NCI-H345 treated with DMSO at 0.1 percent for 48 hours (cell line): Measurements from ENCODE around the gene ZNF440.
"Not testable (repeated sequence)": the region's sequence is repeated elsewhere in the genome, so short reads cannot be mapped to it uniquely, and the experiment has no call there.

Source experiments
- DNase-seq: peaks from one replicate; lab custom pipeline; 2025; ENCODE audit not compliant: unreplicated experiment; lab: John Stamatoyannopoulos, UW

ZNF440 gene

GRCh38 chr19:11828957-11829876 lies 15.1 kb downstream of the ZNF440 start:
- not testable (repeated sequence) for DNase-seq

GRCh38 chr19:11832253-11832912 lies 18.3 kb downstream of the ZNF440 start:
- no peak for DNase-seq

GRCh38 chr19:11833541-11833940 lies 19.5 kb downstream of the ZNF440 start:
- DNase-seq, result no peak

- DNase-seq, result not testable (repeated sequence)
These were observed 21.6 kb downstream of the ZNF440 start for GRCh38 chr19:11835626-11836066.

- DNase-seq, result no peak
These were observed 29.6 kb downstream of the ZNF440 start for GRCh38 chr19:11843722-11844121.

- DNase-seq, result not testable (repeated sequence)
These were observed 33.5 kb downstream of the ZNF440 start for GRCh38 chr19:11847615-11848014.

GRCh38 chr19:11848200-11848593 lies 34.1 kb downstream of the ZNF440 start:
- DNase-seq, result no peak

GRCh38 chr19:11848594-11849469 lies 34.8 kb downstream of the ZNF440 start, which contains the start of gene ZNF439:
ZNF439 (plus strand) TSS chr19:11848726; CDS start chr19:11848868, 142 bp downstream.
- DNase-seq, result peak; percentile 15

GRCh38 chr19:11850289-11850688 lies 36.2 kb downstream of the ZNF440 start:
- DNase-seq, result not testable (repeated sequence)

- DNase-seq, result no peak
These were observed 39.3 kb downstream of the ZNF440 start for GRCh38 chr19:11853358-11853757.

- no peak for DNase-seq
These were observed 42.6 kb downstream of the ZNF440 start for GRCh38 chr19:11856596-11857250.

- DNase-seq, result no peak
These were observed 46.6 kb downstream of the ZNF440 start for GRCh38 chr19:11860721-11861120.

- no peak for DNase-seq
These were observed 47.2 kb downstream of the ZNF440 start for GRCh38 chr19:11861301-11861700.

- not testable (repeated sequence) for DNase-seq
These were observed 53.7 kb downstream of the ZNF440 start for GRCh38 chr19:11867766-11868165.

GRCh38 chr19:11868188-11868587 lies 54.1 kb downstream of the ZNF440 start:
- DNase-seq, result no peak

GRCh38 chr19:11872624-11873023 lies 58.6 kb downstream of the ZNF440 start:
- DNase-seq, result no peak

GRCh38 chr19:11873762-11874161 lies 59.7 kb downstream of the ZNF440 start:
- DNase-seq, result no peak

- DNase-seq, result not testable (repeated sequence)
These were observed 65.7 kb downstream of the ZNF440 start for GRCh38 chr19:11879687-11880266.

GRCh38 chr19:11880598-11880997 lies 66.5 kb downstream of the ZNF440 start:
- no peak for DNase-seq

- no peak for DNase-seq
These were observed 67.2 kb downstream of the ZNF440 start for GRCh38 chr19:11881151-11881800.
